ENCODE measurements around the gene TMBIM1. TPM values are rescaled to one million over a fixed set of nuclear protein-coding genes. Genes with fewer than 3 reads are reported as not detected.

The TMBIM1 gene
- total and polyA plus RNA-seq, 2 donors (not counting 3 experiments of a cell fraction or from before 2014, with no cell fraction given), result 141 to 229 TPM

- intact Hi-C loops (cut with micrococcal nuclease), result no loop called here
- BruUV-seq (replicated peaks), result TSS peak; percentile 59
- no peak for FAIRE-seq
Measured at GRCh38 chr2:218317303-218317630, 25.0 kb upstream of the TMBIM1 start.

More at GRCh38 chr2:218317303-218317630, 25.0 kb upstream of the TMBIM1 start:
- ChIA-PET POLR2A (no interaction called here), CTCF (interaction anchor here (1.4 kb wide), 1 partner anchor 26 kb away, joined by 4 read pairs; no protein-coding TSS in a partner anchor)
- Histone ChIP-seq H3K4me1 (ENCODE audit: control insufficient read depth, extremely low read depth, insufficient read depth, low read length) (peaks cover 19% of the 10 kb centered on the region), H4K20me1 (replicated peaks; ENCODE audit: control insufficient read depth, extremely low read depth, insufficient read depth, low read length) (no peaks in the 10 kb centered on the region), H3K9me1 (replicated peaks; ENCODE audit: control insufficient read depth, extremely low read depth, insufficient read depth, low read length) (no peaks in the 10 kb centered on the region), H3K27me3 (ENCODE audit: control insufficient read depth in 2 of 2, insufficient read depth in 2 of 2, low read length in 2 of 2) (no peaks in the 10 kb centered on the region), H3K4me2 (ENCODE audit: insufficient read depth, low read length) (peak overlapping the region; percentile 0), H3K36me3 (ENCODE audit: control insufficient read depth in 2 of 2, extremely low read depth in 1 of 2, insufficient read depth in 2 of 2, low read length in 2 of 2) (no peaks in the 10 kb centered on the region), H3K27ac (ENCODE audit: insufficient read depth, low read depth, low read length) (peak overlapping the region; percentile 66), H3K9ac (replicated peaks; ENCODE audit: extremely low read depth, insufficient read depth, low read length) (no peak overlapping the region), H2AFZ (ENCODE audit: low read depth, low read length) (no peak overlapping the region), H3K79me2 (ENCODE audit: control insufficient read depth, insufficient read depth, low read length) (no peaks in the 10 kb centered on the region), H3K4me3 (replicated peaks in 1 of 3; ENCODE audit: insufficient read depth in 1 of 3, low read depth in 1 of 3, low read length in 3 of 3) (no peak overlapping the region), H3K9me3 (replicated peaks; ENCODE audit: control insufficient read depth, insufficient read depth, low read length) (no peaks in the 10 kb centered on the region)
- no peak for DNase-seq (ENCODE audit: low read depth, low spot score)
- TF ChIP-seq POLR2AphosphoS5 (IDR thresholded peaks at IDR 0.05; ENCODE audit: insufficient read depth, low read depth, low read length), result no peak
- no peak for TF ChIP-seq FOS (IDR thresholded peaks at IDR 0.05; ENCODE audit: borderline replicate concordance, insufficient read depth, low read length)
- TF ChIP-seq POLR2A (IDR thresholded peaks at IDR 0.05; ENCODE audit: low read depth, low read length), result no peak
- TF ChIP-seq MAX (IDR thresholded peaks at IDR 0.05; ENCODE audit: insufficient read depth, insufficient read length), result no peak
- TF ChIP-seq EZH2 (IDR thresholded peaks at IDR 0.05; ENCODE audit: borderline replicate concordance, low read depth, low read length, severe bottlenecking), result no peak
- TF ChIP-seq GATA2 (IDR thresholded peaks at IDR 0.05; ENCODE audit: insufficient read depth, insufficient read length, low read depth, low read length), result no peak
- TF ChIP-seq JUN (IDR thresholded peaks at IDR 0.05; ENCODE audit: borderline replicate concordance, insufficient read depth, insufficient read length, low read depth), result no peak
- no peak for TF ChIP-seq CTCF (IDR thresholded peaks at IDR 0.05; ENCODE audit: extremely low read depth in 1 of 2, insufficient read depth in 1 of 2, low read depth in 1 of 2, low read length in 2 of 2)
- no peak for TF ChIP-seq MYC (IDR thresholded peaks at IDR 0.05; ENCODE audit: low read depth, low read length)
- dilution Hi-C loops (cut with MboI; ENCODE audit: extremely low pct_ligation_motif_present, low sequenced_read_pairs), result no loop called here
